ENCODE measurements around the gene RBBP8.
A peak's percentile ranks its signal among the peaks of the same experiment; 100 is the strongest.

RBBP8 gene

GRCh38 chr18:22985250-22985649 is 52.1 kb downstream of the RBBP8 start:
- no peak for DNase-seq (ENCODE audit: low read depth, low spot score)
- no peak overlapping the region for H3K27ac ChIP-seq

- H3K27ac ChIP-seq, result no peak overlapping the region
- DNase-seq (ENCODE audit: low read depth, low spot score), result no peak
Measured at GRCh38 chr18:22987547-22988189, 54.5 kb downstream of the RBBP8 start.

- H3K27ac ChIP-seq, result no peak overlapping the region
- no peak for DNase-seq (ENCODE audit: low read depth, low spot score)
Measured at GRCh38 chr18:22988208-22988607, 55.1 kb downstream of the RBBP8 start.

- H3K27ac ChIP-seq, result no peak overlapping the region
- no peak for DNase-seq (ENCODE audit: low read depth, low spot score)
Measured at GRCh38 chr18:22998344-22998743, 65.2 kb downstream of the RBBP8 start.

GRCh38 chr18:22999212-22999611 is 66.1 kb downstream of the RBBP8 start:
- H3K27ac ChIP-seq, result no peak overlapping the region
- DNase-seq (ENCODE audit: low read depth, low spot score), result no peak

- DNase-seq (ENCODE audit: low read depth, low spot score), result no peak
- H3K27ac ChIP-seq, result no peak overlapping the region
Measured at GRCh38 chr18:22999647-23000046, 66.5 kb downstream of the RBBP8 start.

GRCh38 chr18:23003289-23003688 is 70.2 kb downstream of the RBBP8 start:
- DNase-seq (ENCODE audit: low read depth, low spot score), result no peak
- no peak overlapping the region for H3K27ac ChIP-seq

- no peak for DNase-seq (ENCODE audit: low read depth, low spot score)
- H3K27ac ChIP-seq, result no peak overlapping the region
Measured at GRCh38 chr18:23012249-23012648, 79.1 kb downstream of the RBBP8 start.

- no peak for DNase-seq (ENCODE audit: low read depth, low spot score)
- no peak overlapping the region for H3K27ac ChIP-seq
Measured at GRCh38 chr18:23020555-23021294, 87.6 kb downstream of the RBBP8 start.

- no peak overlapping the region for H3K27ac ChIP-seq
- no peak for DNase-seq (ENCODE audit: low read depth, low spot score)
Measured at GRCh38 chr18:23021623-23022022, 88.5 kb downstream of the RBBP8 start.

- DNase-seq (ENCODE audit: low read depth, low spot score), result peak; percentile 6
- H3K27ac ChIP-seq, result peak overlapping the region; percentile 71
Measured at GRCh38 chr18:23032030-23032582, 99.0 kb downstream of the RBBP8 start.

- no peak for DNase-seq (ENCODE audit: low read depth, low spot score)
- peak overlapping the region; percentile 71 for H3K27ac ChIP-seq
Measured at GRCh38 chr18:23033056-23033455, 99.9 kb downstream of the RBBP8 start.

- no peak for DNase-seq (ENCODE audit: low read depth, low spot score)
- no peak overlapping the region for H3K27ac ChIP-seq
Measured at GRCh38 chr18:23036660-23037201, 103.6 kb downstream of the RBBP8 start.

- DNase-seq (ENCODE audit: low read depth, low spot score), result no peak
- no peak overlapping the region for H3K27ac ChIP-seq
Measured at GRCh38 chr18:23037646-23038045, 104.5 kb downstream of the RBBP8 start.

GRCh38 chr18:23038712-23039111 is 105.6 kb downstream of the RBBP8 start:
- DNase-seq (ENCODE audit: low read depth, low spot score), result peak; percentile 53
- no peak overlapping the region for H3K27ac ChIP-seq

- H3K27ac ChIP-seq, result no peak overlapping the region
- no peak for DNase-seq (ENCODE audit: low read depth, low spot score)
Measured at GRCh38 chr18:23042133-23042532, 109.0 kb downstream of the RBBP8 start.

GRCh38 chr18:23043803-23044376 is 110.8 kb downstream of the RBBP8 start:
- DNase-seq (ENCODE audit: low read depth, low spot score), result no peak

GRCh38 chr18:23049698-23050373 is 116.7 kb downstream of the RBBP8 start:
- no peak for DNase-seq (ENCODE audit: low read depth, low spot score)

More at GRCh38 chr18:23043803-23044376, 110.8 kb downstream of the RBBP8 start:
- no peak overlapping the region for H3K27ac ChIP-seq

GRCh38 chr18:23053776-23054457 is 120.8 kb downstream of the RBBP8 start:
- DNase-seq (ENCODE audit: low read depth, low spot score), result no peak
- no peak overlapping the region for H3K27ac ChIP-seq

More at GRCh38 chr18:23049698-23050373, 116.7 kb downstream of the RBBP8 start:
- H3K27ac ChIP-seq, result no peak overlapping the region

- no peak overlapping the region for H3K27ac ChIP-seq
- DNase-seq (ENCODE audit: low read depth, low spot score), result no peak
Measured at GRCh38 chr18:23054553-23054952, 121.4 kb downstream of the RBBP8 start.

All from epithelial cell of prostate (primary cell).